Panc1 (cell line): ENCODE measurements around the gene NPLOC4. TPM values are rescaled to one million over a fixed set of nuclear protein-coding genes. Genes with fewer than 3 reads are reported as not detected.

Experiments
- ATAC-seq: fragments of 200-7000 bp; cut with Tn5 transposase; 2 replicates; pipeline ENCODE4 v1.9.1; 2020; ENCODE audit warnings: mild to moderate bottlenecking, moderate library complexity
- BruUV-seq: library from RNA; stranded (reverse); fragments of 400-500 nt; replicated peaks from 2 replicates; lab custom pipeline; 2021; lab: Mats Ljungman, UMichigan
- CTCF ChIA-PET: fragments of 300-600 bp; sonication (Branson Sonifier 250); formaldehyde crosslinking; loops from one replicate; lab custom pipeline; 2022; ENCODE audit warnings: antibody characterized with exemption; lab: Charles Lee
- POLR2A ChIA-PET: fragments of 300-600 bp; sonication (Branson Sonifier 250); formaldehyde crosslinking; loops from one replicate; lab custom pipeline; 2022; ENCODE audit warnings: antibody characterized with exemption; lab: Charles Lee
- DNase-seq: peaks from one replicate; pipeline ENCODE4 v3.0.0-alpha.2; 2010; ENCODE audit warnings: low read depth, low spot score
- H3K27ac ChIP-seq: 2 replicates; pipeline ENCODE4 v1.5.1; 2011; ENCODE audit warnings: mild to moderate bottlenecking, low read length, inconsistent platforms
- H3K27me3 ChIP-seq: fragments of 200-500 bp; sonication (Bioruptor generic); 2 replicates; pipeline ENCODE4 v1.6.0; 2014; ENCODE audit warnings: low read length, inconsistent platforms; ENCODE audit not compliant: control insufficient read depth, insufficient read depth
- H3K36me3 ChIP-seq: fragments of 200-500 bp; sonication (Bioruptor generic); 2 replicates; pipeline ENCODE4 v1.5.1; 2014; ENCODE audit warnings: inconsistent platforms, mild to moderate bottlenecking, low read length, moderate library complexity; ENCODE audit not compliant: control insufficient read depth, insufficient read depth
- H3K4me1 ChIP-seq: 2 replicates; pipeline ENCODE4 v1.5.1; 2011; ENCODE audit warnings: inconsistent platforms, mild to moderate bottlenecking, low read length, moderate library complexity; ENCODE audit not compliant: control insufficient read depth, insufficient read depth
- H3K4me3 ChIP-seq, 2 experiments: 2 replicates each; pipeline ENCODE4 v1.5.1; 2011 to 2012; ENCODE audit warnings: low read depth in 2 of 2, low read length in 2 of 2, mild to moderate bottlenecking in 2 of 2, inconsistent platforms in 1 of 2, moderate library complexity in 1 of 2
- H3K9me3 ChIP-seq: fragments of 200-500 bp; sonication (Bioruptor generic); 2 replicates; pipeline ENCODE4 v1.5.1; 2014; ENCODE audit warnings: low read depth, mild to moderate bottlenecking, inconsistent platforms, low read length, moderate library complexity; ENCODE audit not compliant: control insufficient read depth, insufficient read depth
- CTCF ChIP-seq: fragments of 450-650 bp; IDR thresholded peaks from 2 replicates; pipeline ENCODE4 v1.5.1; 2017; ENCODE audit warnings: mild to moderate bottlenecking
- POLR2AphosphoS5 ChIP-seq: IDR thresholded peaks from 2 replicates; pipeline ENCODE4 v1.6.1; 2012; ENCODE audit warnings: mild to moderate bottlenecking, low read depth, low read length, moderate library complexity
- REST ChIP-seq, 2 experiments: IDR thresholded peaks; 2 replicates each; pipeline ENCODE4 v1.6.1; 2011 to 2012; ENCODE audit warnings: low read depth in 2 of 2, control low read depth in 1 of 2, low read length in 1 of 2, mild to moderate bottlenecking in 1 of 2, moderate library complexity in 1 of 2; ENCODE audit not compliant: insufficient read depth in 1 of 2
- SIN3A ChIP-seq: IDR thresholded peaks from 2 replicates; pipeline ENCODE4 v1.6.1; 2012; ENCODE audit warnings: low read depth, mild to moderate bottlenecking, low read length, moderate library complexity, borderline replicate concordance; ENCODE audit not compliant: insufficient read depth
- TCF7L2 ChIP-seq: IDR thresholded peaks from 2 replicates; pipeline ENCODE4 v1.6.1; 2011; ENCODE audit warnings: mild to moderate bottlenecking, low read depth, low read length, inconsistent platforms
- in situ Hi-C: cut with HindIII; loops from 2 replicates; pipeline ENCODE4 v1.10.0; 2016; ENCODE audit warnings: low sequenced_read_pairs, low pct_unique_long_range_greater_than_20kb
- intact Hi-C: fragments of 100-400 bp; cut with micrococcal nuclease; formaldehyde crosslinking; loops from one replicate; pipeline ENCODE4 v1.10.0; 2022; ENCODE audit not compliant: unreplicated experiment
- total RNA-seq: library from RNA; stranded (reverse); gene quantifications from one replicate; pipeline ENCODE4 v1.2.1, GENCODE V29; 2021; ENCODE audit not compliant: unreplicated experiment

The NPLOC4 gene
- total RNA-seq, 1 experiment from 2014 or later = 246 TPM

GRCh38 chr17:81644496-81644895 is 7.6 kb upstream of the NPLOC4 start:
- Histone ChIP-seq H3K27me3 (no peaks in the 10 kb centered on the region), H3K27ac (no peak overlapping the region), H3K36me3 (no peaks in the 10 kb centered on the region), H3K4me3 (no peak overlapping the region), H3K4me1 (peaks cover 9% of the 10 kb centered on the region; the same call in 1 of the 2 replicates), H3K9me3 (no peaks in the 10 kb centered on the region)
- ATAC-seq (no peak), DNase-seq (no peak)
- TF ChIP-seq TCF7L2 (no peak), CTCF (no peak), SIN3A (no peak), POLR2AphosphoS5 (no peak), REST (IDR thresholded peaks at IDR 0.05; ENCODE audit: insufficient read depth in 1 of 2, low read depth in 2 of 2, low read length in 1 of 2) (no peak)
- ChIA-PET CTCF (no interaction called here), POLR2A (no interaction called here)
- intact Hi-C loops = no loop called here
- in situ Hi-C loops = no loop called here
- BruUV-seq = no TSS peak

GRCh38 chr17:81641825-81642489 is 5.0 kb upstream of the NPLOC4 start:
- H3K4me3 ChIP-seq = no peak overlapping the region
- H3K9me3 ChIP-seq = no peaks in the 10 kb centered on the region
- intact Hi-C loops (no loop called here), in situ Hi-C loops (no loop called here)
- POLR2A ChIA-PET = interaction anchor here (0.5 kb wide), 1 partner anchor 29 kb away, joined by 4 read pairs; no protein-coding TSS in a partner anchor
- no TSS peak for BruUV-seq
- TF ChIP-seq REST (IDR thresholded peaks at IDR 0.05; ENCODE audit: insufficient read depth in 1 of 2, low read depth in 2 of 2, low read length in 1 of 2) (no peak), POLR2AphosphoS5 (no peak), TCF7L2 (no peak), CTCF (no peak), SIN3A (no peak)
- ATAC-seq (peak; percentile 67), DNase-seq (no peak)
- H3K4me1 ChIP-seq = peaks cover 9% of the 10 kb centered on the region; the same call in 1 of the 2 replicates
- CTCF ChIA-PET = no interaction called here
- no peak overlapping the region for H3K27ac ChIP-seq
- H3K36me3 ChIP-seq = no peaks in the 10 kb centered on the region
- no peaks in the 10 kb centered on the region for H3K27me3 ChIP-seq
